Measurements from ENCODE around the gene NMNAT2. TPM values are rescaled to one million over a fixed set of nuclear protein-coding genes. Genes with fewer than 3 reads are reported as not detected.

Gene NMNAT2
- total RNA-seq, 1 donor from 2014 or later, result 0.20 TPM

DNA sequence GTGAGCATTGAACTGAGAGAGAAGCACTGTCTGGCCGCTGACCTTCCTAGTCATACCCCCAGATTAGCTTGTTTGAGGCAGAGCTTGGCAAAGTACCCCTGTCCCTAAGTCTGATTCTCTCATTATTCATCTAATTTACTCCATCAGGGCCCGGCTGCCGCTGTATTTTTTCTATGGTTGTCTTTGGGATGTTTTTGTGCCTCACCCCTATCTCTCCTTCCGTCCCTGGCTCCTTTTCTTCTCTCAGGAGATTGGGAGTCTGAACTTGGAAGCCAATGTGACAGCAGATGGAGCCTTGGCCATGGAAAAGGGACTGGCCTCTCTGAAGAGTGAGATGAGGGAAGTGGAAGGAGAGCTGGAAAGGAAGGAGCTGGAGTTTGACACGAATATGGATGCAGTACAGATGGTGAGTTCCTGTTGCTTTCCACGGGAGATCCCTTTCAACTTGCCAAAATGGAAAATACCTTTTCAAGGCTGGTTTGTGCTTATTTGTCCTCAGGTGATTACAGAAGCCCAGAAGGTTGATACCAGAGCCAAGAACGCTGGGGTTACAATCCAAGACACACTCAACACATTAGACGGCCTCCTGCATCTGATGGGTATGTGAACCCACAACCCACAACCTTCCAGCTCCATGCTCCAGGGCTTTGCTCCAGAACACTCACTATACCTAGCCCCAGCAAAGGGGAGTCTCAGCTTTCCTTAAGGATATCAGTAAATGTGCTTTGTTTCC is 178.2 kb downstream of the NMNAT2 start:
- DNase-seq (ENCODE audit: low read depth in 2 of 2), result no peak

GRCh38 chr1:183239220-183239742 is 178.9 kb downstream of the NMNAT2 start:
- no peak for DNase-seq (ENCODE audit: low read depth in 2 of 2)

- peak in 1 of 2 donors; percentile 82 for DNase-seq (ENCODE audit: low read depth in 2 of 2)
Observed at GRCh38 chr1:183238071-183238470, 180.1 kb downstream of the NMNAT2 start.

DNA sequence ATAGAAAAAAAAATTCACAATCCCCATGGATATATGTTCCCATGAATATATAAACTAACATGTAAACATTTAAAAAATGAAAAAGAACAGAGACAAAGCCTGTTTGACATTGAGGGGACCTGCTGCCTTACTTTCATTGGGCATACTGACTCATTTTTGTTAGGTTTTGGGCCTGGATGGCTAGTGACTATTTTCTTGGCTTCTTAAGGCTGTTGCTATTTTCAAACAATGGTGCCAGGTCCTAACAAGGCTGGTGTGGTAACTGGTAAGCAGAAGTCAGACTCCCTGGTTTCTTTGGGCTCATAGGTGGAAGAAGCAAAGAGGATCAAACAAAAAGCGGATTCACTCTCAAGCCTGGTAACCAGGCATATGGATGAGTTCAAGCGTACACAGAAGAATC is 181.1 kb downstream of the NMNAT2 start:
- no peak for DNase-seq (ENCODE audit: low read depth in 2 of 2)

GRCh38 chr1:183236158-183236725 is 181.9 kb downstream of the NMNAT2 start:
- DNase-seq (ENCODE audit: low read depth in 2 of 2), result no peak

DNA sequence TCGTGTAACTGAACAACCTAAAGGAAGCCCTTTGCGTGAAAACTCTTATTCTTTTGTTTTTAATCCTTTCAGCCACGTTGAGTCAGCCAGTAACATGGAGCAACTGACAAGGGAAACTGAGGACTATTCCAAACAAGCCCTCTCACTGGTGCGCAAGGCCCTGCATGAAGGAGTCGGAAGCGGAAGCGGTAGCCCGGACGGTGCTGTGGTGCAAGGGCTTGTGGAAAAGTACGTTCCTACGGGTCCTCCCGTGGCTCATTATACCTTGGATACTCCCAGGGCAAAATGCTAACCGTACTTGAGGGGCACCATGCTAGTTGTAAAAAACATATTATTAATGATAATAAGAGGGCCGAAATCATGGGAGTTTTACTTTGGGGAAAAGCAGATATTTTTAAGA is 182.7 kb downstream of the NMNAT2 start:
- no peak for DNase-seq (ENCODE audit: low read depth in 2 of 2)

DNA sequence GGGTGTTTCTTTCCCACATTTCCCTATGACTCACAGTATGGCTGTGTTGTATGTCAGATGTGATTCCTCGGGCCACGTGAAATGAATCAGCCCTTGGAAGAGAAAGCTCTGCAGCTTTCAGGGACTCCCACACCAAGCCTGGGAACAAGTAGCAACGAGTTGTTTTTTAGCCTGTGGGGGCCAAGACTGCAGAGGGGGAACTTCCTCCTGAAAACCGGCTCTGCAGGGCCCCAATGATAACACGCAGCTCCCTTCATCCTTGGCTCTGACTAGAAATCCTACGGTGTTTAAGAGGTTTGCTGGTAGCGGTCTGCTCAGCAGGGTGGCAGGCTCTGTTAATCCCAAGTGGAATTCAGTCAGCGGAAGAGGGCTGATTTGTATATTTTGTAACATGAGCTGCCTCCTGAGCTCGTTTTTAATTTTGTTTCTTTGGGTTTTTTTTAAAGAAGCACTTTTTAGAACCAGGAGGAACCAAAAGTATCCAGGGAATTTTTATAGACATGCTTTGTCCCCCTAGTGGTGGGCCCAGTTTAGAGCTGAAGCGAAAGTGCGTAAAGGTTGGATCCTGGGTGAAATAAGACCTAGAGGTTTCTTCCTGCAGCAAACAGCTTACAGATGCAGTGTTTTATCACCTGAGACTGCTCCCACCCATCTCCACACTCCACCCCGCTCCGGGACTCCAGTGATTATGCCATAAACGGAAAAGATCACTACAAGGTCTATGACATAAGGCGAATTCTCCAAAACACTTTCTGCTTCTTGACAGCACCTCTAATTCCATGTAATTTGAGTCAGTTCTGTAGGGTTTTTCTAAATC is 183.3 kb downstream of the NMNAT2 start:
- peak; percentile 82 to 99 for DNase-seq (ENCODE audit: low read depth in 2 of 2)

- DNase-seq (ENCODE audit: low read depth in 2 of 2), result no peak
Observed at GRCh38 chr1:183233113-183233512, 185.1 kb downstream of the NMNAT2 start.

- DNase-seq (ENCODE audit: low read depth in 2 of 2), result no peak
Observed at GRCh38 chr1:183231545-183231944, 186.6 kb downstream of the NMNAT2 start.

DNA sequence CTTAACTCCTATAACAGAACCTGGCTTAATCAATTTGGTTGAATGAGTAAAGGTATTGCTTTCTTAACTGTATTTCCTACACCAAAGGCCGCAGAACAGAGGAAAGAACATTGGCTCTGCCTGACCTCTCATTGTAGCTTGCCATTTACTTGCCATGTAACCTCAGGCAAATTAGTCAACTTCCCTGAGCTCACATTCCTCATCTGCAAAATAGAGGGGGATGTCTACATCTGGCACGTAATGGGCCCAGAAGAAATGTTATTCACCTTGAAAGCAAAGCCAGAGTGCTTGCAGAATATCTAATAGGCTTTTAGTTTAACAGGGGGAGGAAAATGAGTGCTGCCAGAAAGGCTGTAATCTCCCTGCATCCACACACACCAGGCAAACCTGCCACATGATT is 187.8 kb downstream of the NMNAT2 start:
- DNase-seq (ENCODE audit: low read depth in 2 of 2), result peak; percentile 17 to 89

GRCh38 chr1:183228347-183229220 is 189.6 kb downstream of the NMNAT2 start:
- no peak for DNase-seq (ENCODE audit: low read depth in 2 of 2)

DNA sequence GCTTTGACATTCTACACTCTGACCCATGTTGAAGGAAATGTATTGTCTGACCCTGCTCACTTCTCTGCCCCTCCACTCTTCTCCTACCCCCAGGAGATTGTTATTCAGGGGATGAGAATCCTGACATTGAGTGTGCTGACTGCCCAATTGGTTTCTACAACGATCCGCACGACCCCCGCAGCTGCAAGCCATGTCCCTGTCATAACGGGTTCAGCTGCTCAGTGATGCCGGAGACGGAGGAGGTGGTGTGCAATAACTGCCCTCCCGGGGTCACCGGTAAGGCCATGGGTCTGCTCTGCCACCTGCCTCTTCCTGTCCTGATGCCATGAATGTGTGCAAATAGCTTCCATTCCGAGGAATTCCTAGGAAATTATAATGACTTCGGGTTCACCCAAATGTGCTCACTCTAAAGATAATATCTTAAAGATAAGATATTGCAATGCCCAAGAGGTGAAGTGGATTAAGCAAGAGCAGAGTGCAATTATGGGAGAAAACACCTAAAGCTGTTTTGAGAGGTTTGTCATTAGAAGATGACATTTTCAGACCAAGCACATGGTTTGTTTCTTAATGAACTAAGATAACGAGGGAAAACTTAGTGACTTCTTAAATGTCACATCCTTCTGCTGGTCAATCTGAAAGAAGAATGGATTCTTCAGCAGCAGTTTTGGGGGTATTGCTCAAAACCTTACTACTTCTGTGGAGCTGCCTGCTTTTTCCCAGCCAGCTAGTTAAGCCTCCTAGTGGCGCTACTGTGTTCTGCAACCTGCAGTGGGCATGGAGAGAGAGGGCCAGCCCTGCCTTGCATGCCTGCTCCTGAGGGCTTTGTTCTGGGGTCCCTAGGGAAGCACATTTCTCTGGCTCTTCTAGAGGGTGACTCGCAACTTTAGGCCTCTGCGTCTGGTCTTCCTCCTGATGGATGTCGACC is 190.5 kb downstream of the NMNAT2 start:
- peak; percentile 63 to 71 for DNase-seq (ENCODE audit: low read depth in 2 of 2)

DNA sequence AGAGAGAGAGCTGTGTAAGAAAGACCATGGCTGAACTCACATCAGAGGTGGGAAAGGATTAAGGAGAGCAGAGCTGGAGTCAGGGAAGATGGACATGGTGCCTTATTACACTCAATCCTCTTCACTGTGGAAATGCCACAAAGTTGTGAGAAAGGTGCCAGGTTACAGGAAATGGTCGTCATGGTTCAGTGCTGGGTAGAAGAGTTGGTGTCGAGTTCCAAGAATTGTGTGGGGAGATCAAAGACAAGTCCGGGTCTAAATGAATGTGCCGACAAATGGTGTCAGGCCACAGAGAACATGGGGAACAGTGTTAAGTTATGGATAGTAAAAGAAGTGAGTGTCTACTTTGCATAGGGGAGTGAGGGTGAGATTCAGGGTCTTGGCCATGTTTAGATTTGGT is 191.2 kb downstream of the NMNAT2 start:
- DNase-seq (ENCODE audit: low read depth in 2 of 2), result no peak

- DNase-seq (ENCODE audit: low read depth in 2 of 2), result no peak
Observed at GRCh38 chr1:183226361-183226760, 191.8 kb downstream of the NMNAT2 start.

GRCh38 chr1:183223467-183223866 is 194.7 kb downstream of the NMNAT2 start:
- DNase-seq (ENCODE audit: low read depth in 2 of 2), result no peak

DNA sequence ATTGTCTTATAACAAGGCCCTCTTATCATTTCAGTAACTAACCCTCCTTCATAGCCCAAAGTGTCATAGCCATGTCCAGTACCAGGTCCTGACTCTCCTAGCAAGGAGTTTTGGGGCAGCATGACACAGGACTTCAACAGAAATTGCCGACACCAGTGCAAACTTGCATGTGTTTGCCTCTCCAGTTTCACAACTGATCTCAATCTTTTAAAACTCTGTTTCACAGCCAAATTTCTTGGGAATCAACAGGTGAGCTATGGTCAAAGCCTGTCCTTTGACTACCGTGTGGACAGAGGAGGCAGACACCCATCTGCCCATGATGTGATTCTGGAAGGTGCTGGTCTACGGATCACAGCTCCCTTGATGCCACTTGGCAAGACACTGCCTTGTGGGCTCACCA is 195.3 kb downstream of the NMNAT2 start:
- no peak for DNase-seq (ENCODE audit: low read depth in 2 of 2)

DNA sequence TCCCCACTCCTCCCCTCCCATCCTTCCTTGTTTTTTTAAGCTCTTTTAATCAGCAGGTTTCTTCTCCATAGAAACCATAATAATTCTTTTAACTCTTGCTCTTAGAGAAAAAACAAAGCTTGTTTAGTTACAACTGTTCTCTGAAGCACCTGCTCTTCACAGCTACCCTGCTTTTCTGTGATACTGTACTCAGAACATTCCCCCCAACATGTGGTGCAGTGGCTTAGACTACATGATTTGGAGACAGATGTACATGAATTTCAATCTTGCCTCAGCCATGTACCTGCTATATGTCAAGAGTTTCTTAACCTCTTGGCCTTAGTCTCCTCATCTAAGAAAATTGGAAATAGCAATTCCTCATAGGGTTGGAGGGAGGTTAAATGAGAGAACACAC is 198.6 kb downstream of the NMNAT2 start:
- DNase-seq (ENCODE audit: low read depth in 2 of 2), result no peak

- DNase-seq (ENCODE audit: low read depth in 2 of 2), result peak in 1 of 2 donors; percentile 57
Observed at GRCh38 chr1:183218971-183219615, 199.1 kb downstream of the NMNAT2 start.

- DNase-seq (ENCODE audit: low read depth in 2 of 2), result no peak
Observed at GRCh38 chr1:183218027-183218618, 200.1 kb downstream of the NMNAT2 start.
